GM12878 (cell line): ENCODE measurements around the gene YPEL4. TPM values are rescaled to one million over a fixed set of nuclear protein-coding genes. Genes with fewer than 3 reads are reported as not detected.

Source experiments
- ATAC-seq: fragments of 200-7000 bp; cut with Tn5 transposase; 3 replicates; pipeline ENCODE4 v1.9.1; 2020; ENCODE audit warnings: mild to moderate bottlenecking, moderate library complexity
- BruUV-seq: library from RNA; stranded (reverse); fragments of 400-500 nt; replicated peaks from 2 replicates; lab custom pipeline; 2021; lab: Mats Ljungman, UMichigan
- CTCF ChIA-PET: fragments of 300-600 bp; sonication (Branson Sonifier 250); formaldehyde crosslinking; extraction: SDS; loops from one replicate; lab custom pipeline; 2021; ENCODE audit warnings: inconsistent platforms; lab: Yijun Ruan, JAX
- POLR2A ChIA-PET: fragments of 350-600 bp; formaldehyde crosslinking; extraction: SDS; loops from one replicate; lab custom pipeline; 2021; ENCODE audit warnings: inconsistent platforms; lab: Charles Lee
- RAD21 ChIA-PET: fragments of 300-600 bp; sonication (Branson Sonifier 250); formaldehyde crosslinking; loops from one replicate; lab custom pipeline; 2023; ENCODE audit warnings: antibody characterized with exemption; ENCODE audit not compliant: unreplicated experiment; lab: Charles Lee
- SMC1A ChIA-PET: fragments of 300-600 bp; sonication (Branson Sonifier 250); formaldehyde crosslinking; loops from one replicate; lab custom pipeline; 2023; ENCODE audit not compliant: unreplicated experiment, uncharacterized antibody; lab: Charles Lee
- DNase-seq: peaks from one replicate; pipeline ENCODE4 v3.0.0-alpha.2; 2011; ENCODE audit warnings: low read depth, low spot score
- FAIRE-seq: peaks from 3 replicates; lab custom pipeline; 2011; peaks lifted over from hg19 to GRCh38; lab: Jason Lieb, UNC
- H2AFZ ChIP-seq: 2 replicates; pipeline ENCODE4 v1.6.0; 2011; ENCODE audit warnings: low read depth, low read length, control low read depth; ENCODE audit not compliant: control insufficient read depth
- H3K27ac ChIP-seq: 2 replicates; pipeline ENCODE4 v1.5.1; 2011; ENCODE audit warnings: control low read depth; ENCODE audit not compliant: control insufficient read depth, insufficient read depth
- H3K27me3 ChIP-seq, 2 experiments: replicated peaks in 1 of 2; 2 replicates each; pipeline versions ENCODE4 v1.6.0 to v1.6.1; 2011; ENCODE audit warnings: low read length in 1 of 2; ENCODE audit not compliant: control insufficient read depth in 2 of 2, insufficient read depth in 2 of 2
- H3K36me3 ChIP-seq, 2 experiments: 2 replicates each; pipeline ENCODE4 v1.5.1; 2011; ENCODE audit warnings: low read length in 1 of 2; ENCODE audit not compliant: control insufficient read depth in 2 of 2, insufficient read depth in 2 of 2
- H3K4me1 ChIP-seq: 2 replicates; pipeline ENCODE4 v1.6.1; 2011; ENCODE audit warnings: mild to moderate bottlenecking, low read length, moderate library complexity, mixed read lengths; ENCODE audit not compliant: control insufficient read depth, insufficient read depth
- H3K4me2 ChIP-seq: 2 replicates; pipeline ENCODE4 v1.6.0; 2011; ENCODE audit warnings: control low read depth; ENCODE audit not compliant: control insufficient read depth, insufficient read depth
- H3K4me3 ChIP-seq: fragments of 200-600 bp; sonication (generic); 2 replicates; pipeline ENCODE4 v1.5.1; 2016
- H3K79me2 ChIP-seq: 2 replicates; pipeline ENCODE4 v1.6.0; 2011; ENCODE audit warnings: low read length; ENCODE audit not compliant: control insufficient read depth, insufficient read depth
- H3K9ac ChIP-seq: 2 replicates; pipeline ENCODE4 v1.8.0; 2011; ENCODE audit warnings: low read length, control low read depth, mixed read lengths; ENCODE audit not compliant: control insufficient read depth, insufficient read depth
- H3K9me3 ChIP-seq: replicated peaks from 3 replicates; pipeline ENCODE4 v1.5.1; 2011; ENCODE audit warnings: mild to moderate bottlenecking, low read length; ENCODE audit not compliant: control insufficient read depth, insufficient read depth
- H4K20me1 ChIP-seq: 2 replicates; pipeline ENCODE4 v1.6.0; 2011; ENCODE audit not compliant: control insufficient read depth, insufficient read depth
- ASH2L ChIP-seq: fragments of 300-600, 200-600 bp; sonication (generic); IDR thresholded peaks from 2 replicates; pipeline ENCODE4 v1.6.1; 2017; ENCODE audit warnings: low read depth, mild to moderate bottlenecking, borderline replicate concordance
- BCL3 ChIP-seq: IDR thresholded peaks from 2 replicates; pipeline ENCODE4 v1.6.1; 2011; ENCODE audit warnings: borderline replicate concordance, low read depth, mild to moderate bottlenecking, moderate library complexity, low read length; ENCODE audit not compliant: insufficient read depth, poor library complexity, severe bottlenecking
- HDGF ChIP-seq: fragments of 450-650 bp; IDR thresholded peaks from 2 replicates; pipeline ENCODE4 v1.6.1; 2016; ENCODE audit warnings: antibody characterized with exemption
- JUNB ChIP-seq: IDR thresholded peaks from 2 replicates; pipeline ENCODE4 v1.6.1; 2016; ENCODE audit warnings: antibody characterized with exemption, mild to moderate bottlenecking
- MEF2A ChIP-seq: IDR thresholded peaks from 2 replicates; pipeline ENCODE4 v1.6.1; 2011; ENCODE audit warnings: low read depth, mild to moderate bottlenecking, low read length, moderate library complexity; ENCODE audit not compliant: insufficient read depth
- SMAD5 ChIP-seq: IDR thresholded peaks from 2 replicates; pipeline ENCODE4 v1.6.1; 2016; ENCODE audit warnings: antibody characterized with exemption, low read depth
- TAF1 ChIP-seq: IDR thresholded peaks from 2 replicates; pipeline ENCODE4 v1.6.1; 2011; ENCODE audit warnings: mild to moderate bottlenecking, low read depth, low read length, borderline replicate concordance
- ZBED1 ChIP-seq: IDR thresholded peaks from 2 replicates; pipeline ENCODE4 v1.6.1; 2016; ENCODE audit warnings: borderline replicate concordance
- WGBS: methylation state at CpG from one replicate; pipeline ENCODE4 v1.1.6; 2016; ENCODE audit warnings: low lambda C conversion rate; ENCODE audit not compliant: insufficient replicate concordance, insufficient coverage; ENCODE audit errors: missing lambda C conversion rate; 5-methylcytosine and 5-hydroxymethylcytosine counted together
- in situ Hi-C: fragments of 300-500 bp; cut with MboI; formaldehyde crosslinking; loops from 9 replicates; pipeline ENCODE4 v1.14.3; 2018; ENCODE audit warnings: mixed read lengths
- intact Hi-C: fragments of 100-400 bp; cut with micrococcal nuclease; formaldehyde crosslinking; loops from one replicate; pipeline ENCODE4 v1.14.2; 2022; ENCODE audit not compliant: unreplicated experiment
- polyA plus RNA-seq, 11 experiments: library from polyadenylated mRNA; depleted of rRNA in 4 of 11; unstranded in 6 of 11; stranded (reverse) in 5 of 11; fragments of >200 nt; fragmentation: Nextera tagmentation in 4 of 11; fragmentation: Illumina TruSeq in 1 of 11; extraction: Ambion mirVana in 4 of 11; extraction: Trizol in 1 of 11; gene quantifications; 1 replicate in 1 of 11; 2 replicates in 10 of 11; pipeline versions ENCODE4 v1.2.1 to v1.2.3, GENCODE V29; 2011 to 2016; ENCODE audit warnings: inconsistent platforms in 2 of 11, missing spikeins in 2 of 11, low read depth in 1 of 11
- total RNA-seq, 4 experiments: library from RNA; depleted of rRNA in 3 of 4; stranded (reverse); fragments of >200 nt in 3 of 4; fragmentation: Illumina TruSeq in 1 of 4; extraction: Trizol in 1 of 4; gene quantifications; 2 replicates each; pipeline versions ENCODE4 v1.2.1 to v1.2.3, GENCODE V29; 2013 to 2021

Gene YPEL4
- total and polyA plus RNA-seq, 10 of the 15 experiments (the other 5 are each of a cell fraction or from before 2014, with no cell fraction given): 0.07 to 0.50 (median 0.13) TPM; not detected in 5

- no peak for TF ChIP-seq BCL3
- no peak for TF ChIP-seq MEF2A
- no peak for TF ChIP-seq TAF1
- TF ChIP-seq HDGF: no peak
- no peak for TF ChIP-seq JUNB
- no peak for TF ChIP-seq SMAD5
- TF ChIP-seq ASH2L: no peak
Measured at GRCh38 chr11:57614234-57614772, 35.4 kb downstream of the YPEL4 start (continued).

GRCh38 chr11:57610170-57610569, 39.5 kb downstream of the YPEL4 start:
- POLR2A ChIA-PET: no interaction called here
- CTCF ChIA-PET: no interaction called here
- BruUV-seq: no TSS peak
- 69% methylated on average over 4 of the region's 4 CpGs for WGBS
- no peaks in the 10 kb centered on the region for H3K79me2 ChIP-seq
- no peak overlapping the region for H3K4me2 ChIP-seq
- FAIRE-seq (no peak), DNase-seq (no peak), ATAC-seq (no peak)
- H3K9me3 ChIP-seq: no peaks in the 10 kb centered on the region
- in situ Hi-C loops (no loop called here), intact Hi-C loops (no loop called here)
- H3K9ac ChIP-seq: no peak overlapping the region
- no peak overlapping the region for H3K4me3 ChIP-seq
- RAD21 ChIA-PET: no interaction called here
- SMC1A ChIA-PET: interaction anchor here (1.9 kb wide), 1 partner anchor 31 kb away, joined by 6 read pairs; no protein-coding TSS in a partner anchor
- no peaks in the 10 kb centered on the region for H3K4me1 ChIP-seq
- no peak overlapping the region for H3K27ac ChIP-seq
- TF ChIP-seq ZBED1: no peak
- H2AFZ ChIP-seq: no peak overlapping the region
- no peaks in the 10 kb centered on the region for H4K20me1 ChIP-seq
- no peaks in the 10 kb centered on the region; a peak in 1 of 4 replicates for H3K27me3 ChIP-seq
- no peaks in the 10 kb centered on the region for H3K36me3 ChIP-seq
